Bone marrow (tissue), 2 donors: ENCODE measurements around the gene TSPAN1.
A peak's percentile ranks its signal among the peaks of the same experiment; 100 is the strongest.

ENCODE experiments used
- DNase-seq, 2 donors: peaks; one replicate each; lab custom pipeline; 2025; lab: John Stamatoyannopoulos, UW

The TSPAN1 gene

GRCh38 chr1:46174448-46175231 lies at the start of gene TSPAN1:
Gene TSPAN1 (plus strand): TSS chr1:46175087. CDS start chr1:46181108, 6,021 bp downstream.
- DNase-seq, result no peak

GRCh38 chr1:46128344-46128743 lies 46.5 kb upstream of the TSPAN1 start:
- no peak for DNase-seq

- no peak for DNase-seq
Measured at GRCh38 chr1:46130121-46130520, 44.8 kb upstream of the TSPAN1 start.

GRCh38 chr1:46130606-46131005 lies 44.3 kb upstream of the TSPAN1 start:
- DNase-seq, result no peak

- DNase-seq, result no peak
Measured at GRCh38 chr1:46131093-46131492, 43.8 kb upstream of the TSPAN1 start.

DNA sequence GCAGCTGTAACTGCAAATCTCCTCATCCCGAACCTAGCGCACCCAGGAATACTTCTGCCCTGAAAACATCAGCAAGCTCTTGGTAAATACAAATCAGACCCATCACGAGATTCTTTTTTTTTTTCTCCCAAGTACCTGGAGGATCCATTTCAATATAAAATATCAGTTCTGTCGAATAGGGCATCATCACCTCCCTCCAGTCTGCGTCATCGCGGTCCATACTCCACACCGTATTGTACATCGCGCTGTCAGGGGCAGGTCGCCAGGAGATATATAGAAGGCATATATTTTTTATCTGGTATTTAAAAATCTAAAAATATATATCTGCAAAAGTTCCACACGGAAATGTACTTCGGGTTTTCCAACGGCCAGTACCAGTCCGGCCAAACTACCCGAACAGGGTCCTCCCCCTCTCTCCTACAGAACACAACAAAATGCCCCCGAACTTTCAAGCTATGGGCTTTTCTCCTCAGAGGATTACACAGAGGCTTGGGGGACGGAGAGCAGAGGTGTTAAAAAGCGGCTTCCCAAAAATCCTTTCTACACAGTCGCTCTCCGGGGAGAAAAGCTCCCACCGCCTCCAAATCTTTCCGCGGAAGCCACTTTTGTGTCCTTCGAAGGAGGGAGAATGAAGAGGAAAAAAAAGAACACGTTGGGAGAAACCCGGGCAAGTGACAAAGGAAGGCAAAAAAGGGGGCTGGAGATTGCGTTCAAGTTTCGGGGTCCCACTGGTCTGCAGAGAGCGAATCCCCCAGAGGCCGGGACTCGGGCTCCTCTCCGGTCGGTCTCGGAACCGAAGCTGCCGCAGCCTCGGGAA lies 43.0 kb upstream of the TSPAN1 start:
- no peak for DNase-seq

GRCh38 chr1:46132529-46133180 lies 42.2 kb upstream of the TSPAN1 start, which contains the start of gene PIK3R3:
Gene PIK3R3 (minus strand): TSS chr1:46132629. CDS start chr1:46131952, 677 bp downstream.
- peak; percentile 71 to 91 for DNase-seq

GRCh38 chr1:46133181-46133658 lies 41.7 kb upstream of the TSPAN1 start:
- no peak for DNase-seq

- DNase-seq, result no peak
Measured at GRCh38 chr1:46133781-46134350, 41.0 kb upstream of the TSPAN1 start.

DNA sequence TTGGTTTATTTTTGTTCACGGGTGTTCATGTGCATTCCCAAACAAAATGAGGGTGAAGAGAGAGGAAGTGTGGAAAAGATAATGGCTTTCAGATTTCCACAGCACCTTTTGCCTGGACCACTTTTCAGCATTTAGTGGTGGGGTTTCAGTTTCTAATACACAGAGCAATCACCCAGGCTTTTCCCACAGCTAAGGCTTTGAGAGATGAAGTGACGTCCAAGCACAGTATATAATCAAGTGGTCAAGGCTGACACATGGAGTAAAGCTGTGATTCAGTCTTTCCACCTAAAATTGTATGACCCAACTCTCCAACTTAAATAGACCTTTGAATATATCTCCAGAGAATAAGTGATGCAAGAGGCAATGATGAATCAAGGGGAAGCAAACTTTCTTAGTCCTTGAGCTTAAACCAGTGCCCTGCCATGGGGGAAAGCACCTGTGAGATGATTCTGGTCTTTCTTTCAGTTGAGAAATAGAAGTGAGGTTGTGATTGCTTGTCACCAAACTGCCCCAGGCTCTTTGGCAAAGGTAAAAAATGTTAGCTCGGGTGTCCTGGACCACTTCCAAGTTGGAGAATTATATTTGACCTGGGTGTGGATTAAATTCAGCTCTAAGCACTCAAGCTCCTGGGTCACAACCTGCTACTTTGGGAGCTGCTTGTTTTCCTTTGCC lies 40.1 kb upstream of the TSPAN1 start:
- no peak for DNase-seq

GRCh38 chr1:46136711-46137110 lies 38.2 kb upstream of the TSPAN1 start:
- DNase-seq, result no peak

- DNase-seq, result no peak
Measured at GRCh38 chr1:46137916-46138315, 37.0 kb upstream of the TSPAN1 start.

DNA sequence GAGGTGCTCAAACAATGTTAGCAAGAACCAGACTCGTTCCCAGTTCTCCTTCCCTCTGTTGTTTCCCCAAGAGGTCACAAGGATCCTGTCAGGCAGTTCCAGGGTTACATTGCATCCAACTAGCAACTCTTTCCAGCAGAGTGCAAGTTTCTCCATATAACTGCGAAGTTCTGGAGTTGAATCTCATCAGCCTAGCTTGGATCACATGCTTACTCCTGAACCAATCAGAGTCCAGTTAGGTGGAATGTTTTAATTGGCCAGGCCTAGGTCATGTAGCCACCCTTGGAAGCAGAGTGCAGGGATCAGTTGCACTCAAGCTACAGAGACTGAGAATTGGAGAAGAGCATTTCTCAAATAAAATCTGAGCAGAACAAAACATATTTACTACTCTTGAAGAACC lies 26.6 kb upstream of the TSPAN1 start:
- DNase-seq, result no peak

DNA sequence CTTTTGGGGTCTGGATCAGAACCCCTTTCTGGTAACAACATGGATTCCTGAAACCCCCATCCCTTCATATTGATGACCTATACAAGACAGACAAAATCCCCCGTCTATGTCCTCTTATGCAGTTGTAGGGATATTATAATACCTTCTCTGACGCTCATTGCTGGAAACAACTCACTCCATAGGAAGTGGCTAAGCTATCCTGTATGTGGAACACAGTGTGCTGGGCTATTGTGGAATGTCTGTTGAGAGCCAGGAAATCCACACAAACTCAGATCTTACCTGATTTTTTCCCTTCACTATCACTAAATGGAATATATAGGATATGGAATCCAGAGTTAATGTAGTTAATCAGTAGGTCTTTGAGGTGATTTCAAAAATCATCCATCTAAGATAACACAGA lies 24.8 kb upstream of the TSPAN1 start:
- no peak for DNase-seq

DNA sequence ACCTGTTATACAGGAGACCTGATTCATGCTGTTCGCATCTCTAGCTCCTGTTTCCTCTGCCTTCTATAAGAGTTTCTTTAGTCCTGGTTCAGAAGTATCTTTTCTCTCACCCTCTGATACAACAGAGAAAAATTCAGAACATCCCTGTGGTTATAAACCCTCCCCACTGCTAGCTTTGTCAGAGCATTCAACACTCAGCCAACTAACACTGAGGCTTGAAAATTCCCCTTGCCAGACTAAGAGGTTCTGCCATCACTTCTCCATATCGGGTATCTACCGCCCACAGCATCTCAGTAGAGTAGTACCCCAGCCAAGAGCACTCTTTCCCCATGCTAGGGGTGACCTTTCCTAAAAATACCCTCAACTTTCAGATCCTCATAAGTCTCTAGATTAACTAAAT lies 22.9 kb upstream of the TSPAN1 start:
- DNase-seq, result no peak

DNA sequence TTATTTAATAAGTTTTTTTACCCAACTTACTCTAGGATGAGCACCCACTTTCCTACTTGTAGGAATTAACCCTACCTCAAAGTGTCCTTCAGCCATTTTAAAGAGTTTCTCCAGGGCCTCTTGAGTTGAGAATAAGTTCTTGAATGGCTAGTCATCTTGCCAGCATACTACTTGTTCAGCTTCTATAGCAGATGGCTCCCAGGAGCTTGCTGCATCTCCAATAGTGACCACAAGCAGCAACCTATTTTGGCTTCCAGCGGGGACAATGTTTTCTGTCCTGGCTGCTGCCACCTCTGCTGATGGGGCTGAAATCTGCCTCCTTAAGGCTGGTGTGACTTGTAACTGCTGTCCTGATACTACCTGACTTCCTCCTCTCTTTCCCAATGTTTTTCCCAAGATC lies 21.7 kb upstream of the TSPAN1 start:
- DNase-seq, result no peak

GRCh38 chr1:46153732-46154131 lies 21.2 kb upstream of the TSPAN1 start:
- no peak for DNase-seq

- DNase-seq, result no peak
Measured at GRCh38 chr1:46157916-46158311, 17.0 kb upstream of the TSPAN1 start.

DNA sequence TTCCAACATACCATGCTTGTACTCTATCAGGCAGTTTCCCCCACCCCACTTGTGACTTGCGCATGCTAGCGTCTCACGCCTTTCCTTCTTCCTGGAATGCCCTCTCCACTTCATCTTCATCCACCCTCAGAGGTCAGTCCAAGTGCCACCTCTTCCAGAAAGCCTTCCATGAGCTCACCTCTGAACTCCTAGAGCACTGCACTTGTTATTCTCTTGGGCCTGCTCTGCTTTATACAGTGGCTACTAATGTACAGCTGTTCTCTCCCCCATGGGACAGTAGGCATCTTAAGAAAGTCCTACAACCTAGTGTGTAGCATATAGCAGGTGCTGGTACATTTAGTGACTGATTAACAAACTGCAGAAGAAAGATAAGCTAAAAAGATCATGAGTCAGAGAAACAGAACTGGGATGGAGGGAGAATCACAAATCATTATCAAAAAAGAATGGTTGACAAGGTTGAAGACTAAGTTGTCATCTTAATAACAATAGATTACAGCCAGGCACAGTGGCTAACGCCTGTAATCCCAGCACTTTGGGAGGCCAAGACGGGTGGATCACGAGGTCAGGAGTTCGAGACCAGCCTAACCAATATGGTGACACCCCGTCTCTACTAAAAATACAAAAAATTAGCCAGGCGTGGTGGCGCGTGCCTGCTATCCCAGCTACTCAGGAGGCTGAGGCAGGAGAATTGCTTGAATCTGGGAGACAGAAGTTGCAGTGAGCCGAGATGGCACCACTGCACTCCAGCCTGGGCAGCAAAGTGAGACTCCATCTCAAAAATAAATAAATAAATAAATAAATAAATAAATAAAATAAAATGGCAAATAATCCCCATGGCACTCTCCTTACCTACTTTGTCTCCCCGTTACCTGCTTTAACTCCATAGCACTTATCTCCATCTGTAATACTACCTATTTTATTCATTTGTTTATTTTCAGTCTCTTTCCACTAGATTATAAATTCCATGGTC lies 16.3 kb upstream of the TSPAN1 start:
- DNase-seq, result no peak

DNA sequence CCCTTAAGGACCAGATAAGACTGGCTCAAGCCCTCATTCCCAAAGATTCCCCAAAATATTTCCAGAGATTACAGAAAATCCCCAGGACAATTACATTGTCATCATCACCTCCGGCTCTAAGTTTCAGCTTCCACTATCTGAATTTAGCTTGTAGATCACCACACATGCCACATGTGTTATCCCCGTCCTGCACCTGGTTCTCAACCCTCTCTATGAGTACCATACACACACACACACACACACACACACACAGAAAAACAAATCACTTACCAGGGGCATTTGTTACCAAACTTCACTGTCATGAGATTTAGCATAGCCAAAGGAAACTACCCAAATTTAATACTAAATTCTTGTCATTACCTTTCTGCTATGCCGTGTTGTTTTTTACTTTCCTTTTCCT lies 15.4 kb upstream of the TSPAN1 start:
- no peak for DNase-seq
